Measurements from ENCODE around the gene GFOD2. TPM values are rescaled to one million over a fixed set of nuclear protein-coding genes. Genes with fewer than 3 reads are reported as not detected.

The GFOD2 gene
- total and polyA plus RNA-seq, 7 donors = 8.0 to 17.3 (median 11.3) TPM

- TF ChIP-seq CTCF (IDR thresholded peaks at IDR 0.05) = no peak
- H3K36me3 ChIP-seq (ENCODE audit: insufficient read depth in 1 of 2, low read depth in 1 of 2) = peaks cover 0 to 22% of the 10 kb centered on the region in 2 donors
- H3K4me1 ChIP-seq = peaks cover 14% of the 10 kb centered on the region
- WGBS, 3 donors = 94 to 100% (median 100%) methylated on average over 1 of the region's 1 CpG
- intact Hi-C loops (cut with DNase I) = loop anchor here (10.0 kb wide), 3 partner anchors 247 to 367 kb away; partner anchors contain the start of genes DDX28 (in 1 of the 2) and DUS2 (in 1 of the 2)
- no peaks in the 10 kb centered on the region for H3K27me3 ChIP-seq (ENCODE audit: insufficient read depth in 3 of 3, low read length in 2 of 3)
- ATAC-seq (no peak), DNase-seq (no peak)
- no peak overlapping the region for H3K27ac ChIP-seq
- H3K9me3 ChIP-seq = no peaks in the 10 kb centered on the region
- no peak overlapping the region for H3K4me3 ChIP-seq
Measured at GRCh38 chr16:67677712-67678111, 41.4 kb downstream of the GFOD2 start.

GRCh38 chr16:67676939-67677338 is 42.2 kb downstream of the GFOD2 start:
- Histone ChIP-seq H3K36me3 (ENCODE audit: insufficient read depth in 1 of 2, low read depth in 1 of 2) (peaks cover 0 to 20% of the 10 kb centered on the region in 2 donors), H3K27ac (no peak overlapping the region), H3K9me3 (no peaks in the 10 kb centered on the region), H3K27me3 (ENCODE audit: insufficient read depth in 3 of 3, low read length in 2 of 3) (no peaks in the 10 kb centered on the region), H3K4me1 (peaks cover 14% of the 10 kb centered on the region), H3K4me3 (no peak overlapping the region)
- 72 to 82% (median 74%) methylated on average over 8 of the region's 8 CpGs for WGBS, 3 donors
- no peak for DNase-seq
- ATAC-seq = no peak
- intact Hi-C loops (cut with DNase I) = loop anchor here (10.0 kb wide), 3 partner anchors 248 to 368 kb away; partner anchors contain the start of genes DDX28 (in 1 of the 2) and DUS2 (in 1 of the 2)
- TF ChIP-seq CTCF (IDR thresholded peaks at IDR 0.05) = no peak

- DNase-seq (no peak), ATAC-seq (no peak)
- 73 to 84% (median 79%) methylated on average over 4 of the region's 4 CpGs for WGBS, 3 donors
- Histone ChIP-seq H3K4me3 (no peak overlapping the region), H3K4me1 (peaks cover 14% of the 10 kb centered on the region), H3K27ac (no peak overlapping the region), H3K36me3 (ENCODE audit: insufficient read depth in 1 of 2, low read depth in 1 of 2) (peaks cover 0 to 19% of the 10 kb centered on the region in 2 donors), H3K9me3 (no peaks in the 10 kb centered on the region), H3K27me3 (ENCODE audit: insufficient read depth in 3 of 3, low read length in 2 of 3) (no peaks in the 10 kb centered on the region)
- TF ChIP-seq CTCF (IDR thresholded peaks at IDR 0.05) = no peak
- intact Hi-C loops (cut with DNase I) = loop anchor here (10.0 kb wide), 3 partner anchors 248 to 368 kb away; partner anchors contain the start of genes DDX28 (in 1 of the 2) and DUS2 (in 1 of the 2)
Measured at GRCh38 chr16:67676516-67676915, 42.6 kb downstream of the GFOD2 start.

GRCh38 chr16:67675999-67676398 is 43.1 kb downstream of the GFOD2 start:
- peaks cover 14% of the 10 kb centered on the region for H3K4me1 ChIP-seq
- no peak for ATAC-seq
- 95 to 97% (median 97%) methylated on average over 7 of the region's 7 CpGs for WGBS, 3 donors
- no peak for TF ChIP-seq CTCF (IDR thresholded peaks at IDR 0.05)
- H3K4me3 ChIP-seq = no peak overlapping the region
- H3K27ac ChIP-seq = no peak overlapping the region
- peaks cover 0 to 15% of the 10 kb centered on the region in 2 donors for H3K36me3 ChIP-seq (ENCODE audit: insufficient read depth in 1 of 2, low read depth in 1 of 2)
- intact Hi-C loops (cut with DNase I) = loop anchor here (10.0 kb wide), 3 partner anchors 249 to 369 kb away; partner anchors contain the start of genes DDX28 (in 1 of the 2) and DUS2 (in 1 of the 2)
- no peaks in the 10 kb centered on the region for H3K27me3 ChIP-seq (ENCODE audit: insufficient read depth in 3 of 3, low read length in 2 of 3)
- H3K9me3 ChIP-seq = no peaks in the 10 kb centered on the region
- no peak for DNase-seq

- WGBS, 3 donors = 94 to 99% (median 97%) methylated on average over 17 of the region's 17 CpGs
- ATAC-seq (no peak), DNase-seq (no peak)
- Histone ChIP-seq H3K9me3 (no peaks in the 10 kb centered on the region), H3K27me3 (ENCODE audit: insufficient read depth in 3 of 3, low read length in 2 of 3) (no peaks in the 10 kb centered on the region), H3K36me3 (ENCODE audit: insufficient read depth in 1 of 2, low read depth in 1 of 2) (peaks cover 0 to 14% of the 10 kb centered on the region in 2 donors), H3K4me1 (peaks cover 14% of the 10 kb centered on the region), H3K27ac (no peak overlapping the region), H3K4me3 (no peak overlapping the region)
- intact Hi-C loops (cut with DNase I) = loop anchor here (10.0 kb wide), 3 partner anchors 249 to 369 kb away; partner anchors contain the start of genes DDX28 (in 1 of the 2) and DUS2 (in 1 of the 2)
- TF ChIP-seq CTCF (IDR thresholded peaks at IDR 0.05) = no peak
Measured at GRCh38 chr16:67675579-67675935, 43.6 kb downstream of the GFOD2 start.

All from psoas muscle (tissue), 8 donors.